ENCODE measurements around the gene SND1.

SND1 gene

GRCh38 chr7:127993987-127994386 is 342.0 kb downstream of the SND1 start:
- no peaks in the 10 kb centered on the region for H4K20me1 ChIP-seq (ENCODE audit: insufficient read depth, low read length)

GRCh38 chr7:127995156-127995880 is 343.3 kb downstream of the SND1 start:
- Histone ChIP-seq H3K4me3 (ENCODE audit: low read depth, low read length, poor library complexity, severe bottlenecking) (no peak overlapping the region), H3K79me2 (ENCODE audit: insufficient read depth, low read length) (no peaks in the 10 kb centered on the region), H4K20me1 (ENCODE audit: insufficient read depth, low read length) (no peaks in the 10 kb centered on the region), H3K27me3 (ENCODE audit: insufficient read depth, low read length) (no peaks in the 10 kb centered on the region), H3K9ac (ENCODE audit: low read length) (no peak overlapping the region), H3K9me2 (ENCODE audit: low read depth, low read length) (no peaks in the 10 kb centered on the region), H3K4me1 (ENCODE audit: insufficient read depth, low read length, severe bottlenecking) (no peaks in the 10 kb centered on the region), H3K36me3 (ENCODE audit: insufficient read depth, low read length) (peaks cover 73% of the 10 kb centered on the region; the same call in 1 of the 2 replicates), H2AFZ (ENCODE audit: low read length) (no peak overlapping the region), H3K4me2 (ENCODE audit: low read length) (no peak overlapping the region), H3K9me3 (ENCODE audit: low read length) (no peaks in the 10 kb centered on the region), H3K27ac (ENCODE audit: low read depth, low read length, poor library complexity, severe bottlenecking) (no peak overlapping the region), H3F3A (ENCODE audit: insufficient read depth, low read length) (no peaks in the 10 kb centered on the region)
- TF ChIP-seq EZH2 (IDR thresholded peaks at IDR 0.05; ENCODE audit: borderline replicate concordance, low read length) (no peak), CTCF (IDR thresholded peaks at IDR 0.05; ENCODE audit: low read length) (no peak)

More at GRCh38 chr7:127993987-127994386, 342.0 kb downstream of the SND1 start:
- Histone ChIP-seq H3K4me1 (ENCODE audit: insufficient read depth, low read length, severe bottlenecking) (no peaks in the 10 kb centered on the region), H2AFZ (ENCODE audit: low read length) (no peak overlapping the region), H3K36me3 (ENCODE audit: insufficient read depth, low read length) (peaks cover 74% of the 10 kb centered on the region; the same call in 1 of the 2 replicates), H3K9me3 (ENCODE audit: low read length) (no peaks in the 10 kb centered on the region), H3F3A (ENCODE audit: insufficient read depth, low read length) (no peaks in the 10 kb centered on the region), H3K9ac (ENCODE audit: low read length) (no peak overlapping the region), H3K79me2 (ENCODE audit: insufficient read depth, low read length) (no peaks in the 10 kb centered on the region), H3K9me2 (ENCODE audit: low read depth, low read length) (no peaks in the 10 kb centered on the region), H3K27me3 (ENCODE audit: insufficient read depth, low read length) (no peaks in the 10 kb centered on the region), H3K4me2 (ENCODE audit: low read length) (no peak overlapping the region), H3K4me3 (ENCODE audit: low read depth, low read length, poor library complexity, severe bottlenecking) (no peak overlapping the region), H3K27ac (ENCODE audit: low read depth, low read length, poor library complexity, severe bottlenecking) (no peak overlapping the region)
- no peak for TF ChIP-seq CTCF (IDR thresholded peaks at IDR 0.05; ENCODE audit: low read length)
- TF ChIP-seq EZH2 (IDR thresholded peaks at IDR 0.05; ENCODE audit: borderline replicate concordance, low read length) = no peak

GRCh38 chr7:127995881-127996215 is 343.9 kb downstream of the SND1 start:
- no peak overlapping the region for H2AFZ ChIP-seq (ENCODE audit: low read length)
- H3F3A ChIP-seq (ENCODE audit: insufficient read depth, low read length) = no peaks in the 10 kb centered on the region
- no peak overlapping the region for H3K9ac ChIP-seq (ENCODE audit: low read length)
- peaks cover 69% of the 10 kb centered on the region; the same call in 1 of the 2 replicates for H3K36me3 ChIP-seq (ENCODE audit: insufficient read depth, low read length)
- no peaks in the 10 kb centered on the region for H3K9me2 ChIP-seq (ENCODE audit: low read depth, low read length)
- H3K4me3 ChIP-seq (ENCODE audit: low read depth, low read length, poor library complexity, severe bottlenecking) = no peak overlapping the region
- H3K27me3 ChIP-seq (ENCODE audit: insufficient read depth, low read length) = no peaks in the 10 kb centered on the region
- H4K20me1 ChIP-seq (ENCODE audit: insufficient read depth, low read length) = no peaks in the 10 kb centered on the region
- no peaks in the 10 kb centered on the region for H3K79me2 ChIP-seq (ENCODE audit: insufficient read depth, low read length)
- H3K27ac ChIP-seq (ENCODE audit: low read depth, low read length, poor library complexity, severe bottlenecking) = no peak overlapping the region
- H3K4me1 ChIP-seq (ENCODE audit: insufficient read depth, low read length, severe bottlenecking) = peaks cover 5% of the 10 kb centered on the region
- TF ChIP-seq EZH2 (IDR thresholded peaks at IDR 0.05; ENCODE audit: borderline replicate concordance, low read length) (no peak), CTCF (IDR thresholded peaks at IDR 0.05; ENCODE audit: low read length) (no peak)
- H3K4me2 ChIP-seq (ENCODE audit: low read length) = no peak overlapping the region
- no peaks in the 10 kb centered on the region for H3K9me3 ChIP-seq (ENCODE audit: low read length)

Measured in OCI-LY1 (cell line).